DOHH2 (cell line): Measurements from ENCODE around the gene EPHA8.

ENCODE experiments used
- H3F3A ChIP-seq: fragments of 200-600 bp; sonication (generic), shearing (Covaris generic); 2 replicates; pipeline ENCODE4 v1.6.0; 2016; ENCODE audit warnings: antibody characterized with exemption, mild to moderate bottlenecking; ENCODE audit not compliant: control insufficient read depth, insufficient read depth
- H3K27ac ChIP-seq: fragments of 200-600 bp; sonication (generic); 2 replicates; pipeline ENCODE4 v1.5.1; 2014; ENCODE audit warnings: low read depth, mild to moderate bottlenecking, low read length, moderate library complexity
- H3K27me3 ChIP-seq: fragments of 200-600 bp; sonication (generic); 2 replicates; pipeline ENCODE4 v1.6.1; 2014; ENCODE audit warnings: mild to moderate bottlenecking, low read length, mixed read lengths; ENCODE audit not compliant: control insufficient read depth
- H3K36me3 ChIP-seq: fragments of 200-600 bp; sonication (generic); 2 replicates; pipeline ENCODE4 v1.6.1; 2014; ENCODE audit warnings: mild to moderate bottlenecking, low read length, moderate library complexity, mixed read lengths; ENCODE audit not compliant: control insufficient read depth
- H3K4me1 ChIP-seq: fragments of 200-600 bp; sonication (generic); 2 replicates; pipeline ENCODE4 v1.6.1; 2014; ENCODE audit warnings: mild to moderate bottlenecking, low read length, mixed read lengths; ENCODE audit not compliant: control insufficient read depth
- H3K4me2 ChIP-seq: fragments of 200-600 bp; sonication (generic); 2 replicates; pipeline ENCODE4 v1.6.0; 2014; ENCODE audit warnings: mild to moderate bottlenecking, low read length, moderate library complexity
- H3K4me3 ChIP-seq: fragments of 200-600 bp; sonication (generic); 2 replicates; pipeline ENCODE4 v1.5.1; 2014; ENCODE audit warnings: mild to moderate bottlenecking, low read length, mixed read lengths
- H3K79me2 ChIP-seq: fragments of 200-600 bp; sonication (generic); 2 replicates; pipeline ENCODE4 v1.6.1; 2014; ENCODE audit warnings: mild to moderate bottlenecking, low read length, mixed read lengths; ENCODE audit not compliant: control insufficient read depth
- H3K9me2 ChIP-seq: fragments of 200-600 bp; sonication (generic); replicated peaks from 2 replicates; pipeline ENCODE4 v1.6.1; 2014; ENCODE audit warnings: mild to moderate bottlenecking, low read length, mixed read lengths; ENCODE audit not compliant: control insufficient read depth
- H3K9me3 ChIP-seq: fragments of 200-600 bp; sonication (generic); 2 replicates; pipeline ENCODE4 v1.6.1; 2014; ENCODE audit warnings: antibody characterized with exemption, low read length, mixed read lengths; ENCODE audit not compliant: control insufficient read depth, insufficient read depth
- H4K20me1 ChIP-seq: fragments of 200-600 bp; sonication (generic); 2 replicates; pipeline ENCODE4 v1.6.0; 2014; ENCODE audit warnings: low read depth, mild to moderate bottlenecking, antibody characterized with exemption, low read length, moderate library complexity; ENCODE audit not compliant: control insufficient read depth, insufficient read depth
- EZH2phosphoT487 ChIP-seq: fragments of 200-600 bp; sonication (generic); IDR thresholded peaks from 2 replicates; pipeline ENCODE4 v1.6.1; 2017; ENCODE audit warnings: borderline replicate concordance, mild to moderate bottlenecking, antibody characterized with exemption, low read length, moderate library complexity, mixed read lengths
- TF ChIP-seq, protein P1 (sequence below): fragments of 200-600 bp; sonication (generic); IDR thresholded peaks from one replicate; pipeline ENCODE4 v1.5.1; 2014; ENCODE audit warnings: antibody characterized with exemption, mild to moderate bottlenecking, low read depth, low read length; ENCODE audit not compliant: poor library complexity, severe bottlenecking

Gene EPHA8

DNA sequence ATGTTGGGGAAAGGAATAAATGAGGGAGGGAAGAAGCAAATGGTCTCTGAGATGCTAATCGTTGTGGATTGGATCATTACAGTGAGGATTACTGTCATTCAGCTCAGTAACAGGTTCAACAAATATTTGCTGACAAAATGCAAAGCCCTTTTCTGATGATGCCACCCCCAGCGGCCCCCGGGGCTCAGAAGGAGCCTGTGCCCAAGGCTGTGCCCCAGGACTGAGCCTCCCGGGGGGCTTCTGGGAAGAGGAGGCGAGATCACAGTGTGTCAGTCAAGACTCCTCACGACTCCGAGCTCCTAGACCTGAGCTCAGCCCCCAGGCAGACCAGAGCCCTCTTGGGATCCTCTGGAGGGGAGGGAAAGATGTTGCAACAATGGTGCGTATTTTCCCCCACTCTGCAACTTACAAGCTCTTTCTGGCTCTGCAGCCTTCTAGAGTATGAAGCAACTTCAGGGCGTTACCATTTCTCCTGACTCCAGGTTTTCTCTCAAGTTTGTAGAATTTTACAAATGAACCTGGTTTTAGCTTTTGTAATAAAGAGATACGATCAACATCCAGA lies 20.8 kb downstream of the EPHA8 start:
- TF ChIP-seq, protein P1, sequence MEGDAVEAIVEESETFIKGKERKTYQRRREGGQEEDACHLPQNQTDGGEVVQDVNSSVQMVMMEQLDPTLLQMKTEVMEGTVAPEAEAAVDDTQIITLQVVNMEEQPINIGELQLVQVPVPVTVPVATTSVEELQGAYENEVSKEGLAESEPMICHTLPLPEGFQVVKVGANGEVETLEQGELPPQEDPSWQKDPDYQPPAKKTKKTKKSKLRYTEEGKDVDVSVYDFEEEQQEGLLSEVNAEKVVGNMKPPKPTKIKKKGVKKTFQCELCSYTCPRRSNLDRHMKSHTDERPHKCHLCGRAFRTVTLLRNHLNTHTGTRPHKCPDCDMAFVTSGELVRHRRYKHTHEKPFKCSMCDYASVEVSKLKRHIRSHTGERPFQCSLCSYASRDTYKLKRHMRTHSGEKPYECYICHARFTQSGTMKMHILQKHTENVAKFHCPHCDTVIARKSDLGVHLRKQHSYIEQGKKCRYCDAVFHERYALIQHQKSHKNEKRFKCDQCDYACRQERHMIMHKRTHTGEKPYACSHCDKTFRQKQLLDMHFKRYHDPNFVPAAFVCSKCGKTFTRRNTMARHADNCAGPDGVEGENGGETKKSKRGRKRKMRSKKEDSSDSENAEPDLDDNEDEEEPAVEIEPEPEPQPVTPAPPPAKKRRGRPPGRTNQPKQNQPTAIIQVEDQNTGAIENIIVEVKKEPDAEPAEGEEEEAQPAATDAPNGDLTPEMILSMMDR, result no peak
- TF ChIP-seq EZH2phosphoT487, result no peak
- no peaks in the 10 kb centered on the region for H4K20me1 ChIP-seq
- no peaks in the 10 kb centered on the region for H3K79me2 ChIP-seq
- no peak overlapping the region for H3K27ac ChIP-seq
- no peaks in the 10 kb centered on the region for H3K36me3 ChIP-seq
- H3K4me2 ChIP-seq, result no peak overlapping the region
- peaks cover 6% of the 10 kb centered on the region; the same call in 1 of the 2 replicates for H3F3A ChIP-seq
- no peaks in the 10 kb centered on the region for H3K9me2 ChIP-seq
- H3K9me3 ChIP-seq, result peaks cover 7% of the 10 kb centered on the region
- no peaks in the 10 kb centered on the region for H3K27me3 ChIP-seq
- no peaks in the 10 kb centered on the region for H3K4me1 ChIP-seq
- no peak overlapping the region for H3K4me3 ChIP-seq

DNA sequence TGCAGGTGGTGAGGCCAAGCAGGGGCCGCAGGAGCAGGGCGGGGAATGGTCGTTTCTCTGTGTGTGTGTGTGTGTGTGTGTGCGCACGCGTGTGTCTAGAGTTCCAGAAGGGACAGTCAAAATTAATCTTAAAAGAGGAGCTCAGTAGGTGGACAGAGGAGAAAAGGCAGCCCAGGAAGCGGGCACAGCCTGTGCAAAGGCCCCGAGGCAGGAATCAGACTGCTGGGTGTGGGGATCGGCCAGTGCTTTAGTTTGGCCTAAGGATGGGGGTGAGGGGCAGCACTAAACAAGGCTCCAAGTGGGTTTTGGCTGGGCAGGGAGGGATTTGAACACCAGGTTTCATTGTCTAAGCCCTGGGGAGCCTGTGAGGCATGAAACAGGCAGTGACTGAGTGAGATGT lies 21.7 kb downstream of the EPHA8 start:
- Histone ChIP-seq H3K4me3 (no peak overlapping the region), H4K20me1 (no peaks in the 10 kb centered on the region), H3K9me2 (no peaks in the 10 kb centered on the region), H3K36me3 (no peaks in the 10 kb centered on the region), H3K4me1 (no peaks in the 10 kb centered on the region), H3K9me3 (no peaks in the 10 kb centered on the region), H3K27ac (no peak overlapping the region), H3K4me2 (no peak overlapping the region), H3F3A (no peaks in the 10 kb centered on the region), H3K27me3 (no peaks in the 10 kb centered on the region), H3K79me2 (no peaks in the 10 kb centered on the region)
- TF ChIP-seq EZH2phosphoT487, result no peak
- TF ChIP-seq, protein P1, result no peak

DNA sequence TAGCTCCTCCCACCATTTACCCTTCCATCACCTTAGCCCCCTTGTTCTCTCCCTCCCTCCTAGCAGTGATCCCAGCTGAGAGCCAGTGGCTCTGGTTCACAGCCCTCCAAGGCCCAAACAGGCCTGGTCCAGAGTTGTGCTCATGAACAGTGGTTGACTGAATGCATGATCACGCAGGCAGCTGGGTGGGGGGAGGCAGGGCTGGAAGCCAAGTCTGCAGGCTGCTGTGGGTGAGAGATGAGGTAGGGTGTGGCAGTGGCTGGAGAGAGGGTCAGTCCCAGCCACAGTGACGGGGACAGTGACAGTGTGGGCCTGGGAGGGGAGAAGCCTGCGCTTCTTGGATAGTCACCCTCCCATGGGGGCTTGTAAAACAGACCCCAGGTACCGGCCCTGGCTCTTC lies 22.2 kb downstream of the EPHA8 start:
- no peaks in the 10 kb centered on the region for H3F3A ChIP-seq
- no peak for TF ChIP-seq EZH2phosphoT487
- TF ChIP-seq, protein P1, result no peak
- H3K9me2 ChIP-seq, result no peaks in the 10 kb centered on the region
- H3K79me2 ChIP-seq, result no peaks in the 10 kb centered on the region
- H3K27me3 ChIP-seq, result no peaks in the 10 kb centered on the region
- H3K4me1 ChIP-seq, result no peaks in the 10 kb centered on the region
- H3K9me3 ChIP-seq, result no peaks in the 10 kb centered on the region
- H3K27ac ChIP-seq, result no peak overlapping the region
- no peak overlapping the region for H3K4me2 ChIP-seq
- H3K4me3 ChIP-seq, result no peak overlapping the region
- H3K36me3 ChIP-seq, result no peaks in the 10 kb centered on the region
- no peaks in the 10 kb centered on the region for H4K20me1 ChIP-seq
